B cell (primary cell): Measurements from ENCODE around the gene PTPRF. TPM values are rescaled to one million over a fixed set of nuclear protein-coding genes. Genes with fewer than 3 reads are reported as not detected.

Source experiments
- ATAC-seq: fragments of 200-7000 bp; cut with Tn5 transposase; one replicate; pipeline ENCODE4 v1.10.0; 2021; ENCODE audit warnings: low read depth, mild to moderate bottlenecking, moderate number of reproducible peaks, moderate library complexity
- CTCF ChIA-PET: fragments of 350-600 bp; sonication (Branson Sonifier 250); formaldehyde crosslinking; loops from one replicate; lab custom pipeline; 2021; ENCODE audit warnings: antibody characterized with exemption, inconsistent platforms; lab: Charles Lee
- POLR2A ChIA-PET: fragments of 350-600 bp; sonication (Branson Sonifier 250); formaldehyde crosslinking; loops from one replicate; lab custom pipeline; 2021; ENCODE audit warnings: antibody characterized with exemption; lab: Charles Lee
- DNase-seq: peaks from one replicate; pipeline ENCODE4 v3.0.0; 2013
- H2AFZ ChIP-seq: 2 replicates; pipeline ENCODE4 v1.6.1; 2012; ENCODE audit warnings: mild to moderate bottlenecking, low read depth, low read length; ENCODE audit not compliant: insufficient read depth, poor library complexity, severe bottlenecking
- H3K27ac ChIP-seq, 2 donors: 1 replicate in 1 of 2; 2 replicates in 1 of 2; pipeline ENCODE4 v1.5.1; 2012 to 2013; ENCODE audit warnings: low read length in 2 of 2, mild to moderate bottlenecking in 2 of 2, moderate library complexity in 1 of 2
- H3K27me3 ChIP-seq, 4 experiments: fragments of 200-600 bp in 1 of 4; sonication (generic) in 1 of 4; replicated peaks in 1 of 4; 1 replicate in 2 of 4; 2 replicates in 2 of 4; pipeline versions ENCODE4 v1.6.1 to v1.7.0; 2013 to 2016; ENCODE audit warnings: low read length in 3 of 4, mild to moderate bottlenecking in 2 of 4, mixed read lengths in 1 of 4, moderate library complexity in 1 of 4; ENCODE audit not compliant: insufficient read depth in 4 of 4, control insufficient read depth in 3 of 4; ENCODE audit errors: control extremely low read depth in 1 of 4
- H3K36me3 ChIP-seq, 2 experiments: replicated peaks in 1 of 2; 1 replicate in 1 of 2; 2 replicates in 1 of 2; pipeline versions ENCODE4 v1.6.1 to v1.7.1; 2013; ENCODE audit warnings: low read length in 1 of 2; ENCODE audit not compliant: insufficient read depth in 2 of 2, control insufficient read depth in 1 of 2; ENCODE audit errors: control extremely low read depth in 1 of 2, extremely low read depth in 1 of 2
- H3K4me1 ChIP-seq, 2 donors: fragments of 200-600 bp in 1 of 2; sonication (generic) in 1 of 2; 1 replicate in 1 of 2; 2 replicates in 1 of 2; pipeline versions ENCODE4 v1.5.1 to v1.6.1; 2013 to 2017; ENCODE audit warnings: low read length in 2 of 2; ENCODE audit not compliant: control insufficient read depth in 2 of 2, insufficient read depth in 2 of 2
- H3K4me2 ChIP-seq: replicated peaks from 2 replicates; pipeline ENCODE3; 2012; ENCODE audit warnings: mild to moderate bottlenecking, low read depth, low read length; ENCODE audit not compliant: poor library complexity, severe bottlenecking
- H3K4me3 ChIP-seq, 5 experiments: fragments of 200-600 bp in 1 of 5; sonication (generic) in 1 of 5; 1 replicate in 3 of 5; 2 replicates in 2 of 5; pipeline versions ENCODE4 v1.5.1 to v1.7.0; 2011 to 2016; ENCODE audit warnings: low read length in 4 of 5, mild to moderate bottlenecking in 4 of 5, low read depth in 2 of 5, control low read depth in 1 of 5, moderate library complexity in 1 of 5; ENCODE audit not compliant: insufficient read depth in 1 of 5; ENCODE audit errors: control extremely low read depth in 1 of 5, extremely low read depth in 1 of 5
- H3K79me2 ChIP-seq: fragments of 200-600 bp; sonication (generic); one replicate; pipeline ENCODE4 v1.6.0; 2016; ENCODE audit warnings: low read length; ENCODE audit not compliant: control insufficient read depth, insufficient read depth
- H3K9ac ChIP-seq: fragments of 200-600 bp; sonication (generic); 2 replicates; pipeline ENCODE4 v1.6.1; 2017; ENCODE audit warnings: mild to moderate bottlenecking, low read length, moderate library complexity
- H3K9me3 ChIP-seq, 3 donors: one replicate each; pipeline versions ENCODE4 v1.6.1 to v1.7.1; 2013; ENCODE audit warnings: low read length in 2 of 3; ENCODE audit not compliant: control insufficient read depth in 2 of 3, insufficient read depth in 1 of 3; ENCODE audit errors: control extremely low read depth in 1 of 3
- H4K20me1 ChIP-seq: 2 replicates; pipeline ENCODE4 v1.6.0; 2012; ENCODE audit warnings: mild to moderate bottlenecking, low read length; ENCODE audit not compliant: insufficient read depth, control insufficient read depth, poor library complexity, severe bottlenecking
- H3K27ac Mint-ChIP-seq: one replicate; pipeline ENCODE4 v1.8.0; 2021; ENCODE audit warnings: mixed read lengths
- H3K27me3 Mint-ChIP-seq: one replicate; pipeline ENCODE4 v1.8.0; 2021; ENCODE audit warnings: mixed read lengths
- H3K4me1 Mint-ChIP-seq: one replicate; pipeline ENCODE4 v1.8.0; 2021; ENCODE audit warnings: mixed read lengths
- H3K4me3 Mint-ChIP-seq: one replicate; pipeline ENCODE4 v1.8.0; 2021; ENCODE audit warnings: mixed read lengths
- H3K9me3 Mint-ChIP-seq: one replicate; pipeline ENCODE4 v1.8.0; 2022; ENCODE audit warnings: mixed read lengths; ENCODE audit not compliant: insufficient read depth
- EZH2 ChIP-seq: IDR thresholded peaks from 2 replicates; pipeline ENCODE4 v1.6.1; 2012; ENCODE audit warnings: borderline replicate concordance, low read depth, mild to moderate bottlenecking, moderate library complexity, low read length; ENCODE audit not compliant: insufficient read depth, poor library complexity, severe bottlenecking
- WGBS: methylation state at CpG from one replicate; pipeline ENCODE4 v1.1.5; 2013; ENCODE audit warnings: missing lambda C conversion rate; ENCODE audit not compliant: insufficient coverage; 5-methylcytosine and 5-hydroxymethylcytosine counted together
- intact Hi-C: fragments of 100-400 bp; cut with micrococcal nuclease; formaldehyde crosslinking; loops from one replicate; pipeline ENCODE4 v1.10.0; 2022
- polyA plus RNA-seq: library from polyadenylated mRNA; depleted of rRNA; stranded (reverse); fragments of >200 nt; gene quantifications from 2 replicates; pipeline ENCODE4 v1.2.3, GENCODE V29; 2012
- total RNA-seq, 2 donors: library from RNA; stranded (reverse); fragments of 120-200 nt in 1 of 2; gene quantifications; 1 replicate in 1 of 2; 2 replicates in 1 of 2; pipeline versions ENCODE4 v1.2.3 to v1.2.4, GENCODE V29; 2013 to 2022
- TF ChIP-seq, protein P1 (sequence below): fragments of 200-600 bp; IDR thresholded peaks from one replicate; pipeline ENCODE4 v1.8.0; 2022; ENCODE audit warnings: antibody characterized with exemption, mild to moderate bottlenecking

Gene PTPRF
- total and polyA plus RNA-seq, 2 donors (not counting 1 experiment from before 2014, with no cell fraction given) = 0.07 to 0.13 TPM

DNA sequence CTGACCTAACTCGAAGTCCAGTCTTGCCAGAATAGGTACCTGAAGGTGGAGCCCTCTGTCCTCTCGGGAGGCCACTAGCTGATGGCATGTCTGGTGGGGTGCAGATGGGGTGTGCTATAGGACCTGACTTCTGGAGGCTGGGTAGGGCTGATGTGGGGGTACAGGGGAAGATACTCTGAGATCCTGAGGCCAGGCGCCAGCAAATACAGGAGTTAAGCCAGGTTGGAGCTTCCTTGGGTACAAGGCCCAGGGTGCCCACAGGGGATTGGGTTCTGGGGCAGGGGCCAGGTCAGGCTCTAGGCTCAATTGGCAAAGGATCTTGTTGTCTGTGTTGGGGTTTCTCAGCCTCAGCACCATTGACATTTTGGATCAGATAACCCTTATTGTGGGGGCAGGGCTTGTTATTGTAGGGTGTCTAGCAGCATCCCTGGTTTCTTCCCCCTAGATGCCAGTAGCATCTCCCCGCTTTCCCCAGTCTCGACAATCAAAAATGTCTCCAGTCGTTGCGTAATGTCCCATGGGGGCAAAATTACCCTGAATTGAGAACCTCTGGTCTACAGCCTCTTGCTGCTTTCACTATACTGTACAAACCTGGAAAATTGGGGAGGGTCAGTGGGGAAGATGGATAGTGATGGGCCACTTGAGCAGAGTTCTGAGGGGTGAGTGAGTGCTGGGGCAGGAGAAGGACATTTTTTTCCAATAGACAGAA, 9.2 kb downstream of the PTPRF start:
- ChIA-PET CTCF (no interaction called here), POLR2A (no interaction called here)
- DNase-seq = no peak
- Histone ChIP-seq H3K27ac (no peak overlapping the region), H3K9me3 (no peaks in the 10 kb centered on the region), H3K4me3 (no peak overlapping the region), H3K36me3 (no peaks in the 10 kb centered on the region), H3K4me2 (no peak overlapping the region), H3K27me3 (no peaks in the 10 kb centered on the region), H3K4me1 (no peaks in the 10 kb centered on the region), H3K9ac (no peak overlapping the region), H4K20me1 (no peaks in the 10 kb centered on the region), H3K79me2 (no peaks in the 10 kb centered on the region), H2AFZ (no peak overlapping the region)
- TF ChIP-seq EZH2 = no peak
- TF ChIP-seq, protein P1, sequence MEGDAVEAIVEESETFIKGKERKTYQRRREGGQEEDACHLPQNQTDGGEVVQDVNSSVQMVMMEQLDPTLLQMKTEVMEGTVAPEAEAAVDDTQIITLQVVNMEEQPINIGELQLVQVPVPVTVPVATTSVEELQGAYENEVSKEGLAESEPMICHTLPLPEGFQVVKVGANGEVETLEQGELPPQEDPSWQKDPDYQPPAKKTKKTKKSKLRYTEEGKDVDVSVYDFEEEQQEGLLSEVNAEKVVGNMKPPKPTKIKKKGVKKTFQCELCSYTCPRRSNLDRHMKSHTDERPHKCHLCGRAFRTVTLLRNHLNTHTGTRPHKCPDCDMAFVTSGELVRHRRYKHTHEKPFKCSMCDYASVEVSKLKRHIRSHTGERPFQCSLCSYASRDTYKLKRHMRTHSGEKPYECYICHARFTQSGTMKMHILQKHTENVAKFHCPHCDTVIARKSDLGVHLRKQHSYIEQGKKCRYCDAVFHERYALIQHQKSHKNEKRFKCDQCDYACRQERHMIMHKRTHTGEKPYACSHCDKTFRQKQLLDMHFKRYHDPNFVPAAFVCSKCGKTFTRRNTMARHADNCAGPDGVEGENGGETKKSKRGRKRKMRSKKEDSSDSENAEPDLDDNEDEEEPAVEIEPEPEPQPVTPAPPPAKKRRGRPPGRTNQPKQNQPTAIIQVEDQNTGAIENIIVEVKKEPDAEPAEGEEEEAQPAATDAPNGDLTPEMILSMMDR = no peak
- H3K4me3 Mint-ChIP-seq = no peak overlapping the region
- intact Hi-C loops = no loop called here
- H3K9me3 Mint-ChIP-seq = no peaks in the 10 kb centered on the region
- no peak for ATAC-seq
- 92% methylated on average over 5 of the region's 7 CpGs for WGBS
- H3K27me3 Mint-ChIP-seq = no peaks in the 10 kb centered on the region
- no peak overlapping the region for H3K27ac Mint-ChIP-seq
- H3K4me1 Mint-ChIP-seq = no peaks in the 10 kb centered on the region

DNA sequence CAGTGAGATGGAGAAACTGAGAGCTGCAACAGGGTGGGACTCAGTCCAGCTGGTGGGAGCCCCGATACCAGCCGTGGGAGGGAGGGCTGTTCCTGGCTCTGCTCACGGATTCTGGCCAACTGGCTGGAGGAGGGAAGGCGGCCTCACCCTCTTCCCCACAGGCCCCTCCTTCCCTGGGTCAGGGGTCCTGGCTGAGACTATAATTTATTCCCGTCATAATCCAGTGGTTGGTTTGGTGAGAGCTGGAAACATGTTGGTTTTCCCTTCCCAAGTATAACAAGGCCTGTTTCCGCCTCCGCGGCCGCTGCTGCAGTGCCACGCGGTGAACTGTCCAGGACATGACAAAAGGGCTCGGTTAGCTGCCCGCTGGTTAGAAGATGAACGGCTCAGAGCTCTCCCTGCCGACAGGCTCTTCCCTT, 10.0 kb downstream of the PTPRF start:
- Histone ChIP-seq H4K20me1 (no peaks in the 10 kb centered on the region), H3K27ac (no peak overlapping the region), H3K27me3 (no peaks in the 10 kb centered on the region), H3K36me3 (no peaks in the 10 kb centered on the region), H3K4me2 (no peak overlapping the region), H3K9me3 (no peaks in the 10 kb centered on the region), H3K9ac (no peak overlapping the region), H3K4me1 (no peaks in the 10 kb centered on the region), H3K4me3 (no peak overlapping the region), H3K79me2 (no peaks in the 10 kb centered on the region), H2AFZ (no peak overlapping the region)
- DNase-seq (no peak), ATAC-seq (no peak)
- TF ChIP-seq EZH2 = no peak
- TF ChIP-seq, protein P1 = no peak
- H3K9me3 Mint-ChIP-seq = no peaks in the 10 kb centered on the region
- peaks cover 5% of the 10 kb centered on the region for H3K27me3 Mint-ChIP-seq
- POLR2A ChIA-PET = no interaction called here
- no peak overlapping the region for H3K27ac Mint-ChIP-seq
- H3K4me3 Mint-ChIP-seq = no peak overlapping the region
- CTCF ChIA-PET = interaction anchor here (1.3 kb wide), 1 partner anchor 8 kb away, joined by 3 read pairs; no protein-coding TSS in a partner anchor
- intact Hi-C loops = no loop called here
- no peaks in the 10 kb centered on the region for H3K4me1 Mint-ChIP-seq
- WGBS = 82% methylated on average over 12 of the region's 15 CpGs
